SU-DHL-6 (cell line): Measurements from ENCODE around the gene HCRTR1.
"Not testable (repeated sequence)": the region's sequence is repeated elsewhere in the genome, so short reads cannot be mapped to it uniquely, and the experiment has no call there.

Source experiments
- H2AFZ ChIP-seq: fragments of 200-600 bp; sonication (generic); 2 replicates; pipeline ENCODE4 v1.6.1; 2014; ENCODE audit warnings: low read depth, mild to moderate bottlenecking, moderate library complexity, mixed read lengths, antibody characterized with exemption, low read length; ENCODE audit not compliant: severe bottlenecking
- H3F3A ChIP-seq: fragments of 200-600 bp; shearing (Covaris generic); 2 replicates; pipeline ENCODE4 v1.6.0; 2016; ENCODE audit warnings: antibody characterized with exemption, mild to moderate bottlenecking; ENCODE audit not compliant: insufficient read depth
- H3K27ac ChIP-seq: fragments of 200-600 bp; sonication (generic); 2 replicates; pipeline ENCODE4 v1.5.1; 2016; ENCODE audit warnings: low read depth, mild to moderate bottlenecking, low read length, moderate library complexity, mixed read lengths
- H3K27me3 ChIP-seq: fragments of 200-600 bp; sonication (generic), shearing (Covaris generic); 2 replicates; pipeline ENCODE4 v1.6.0; 2014; ENCODE audit warnings: mild to moderate bottlenecking, low read length
- H3K36me3 ChIP-seq: fragments of 200-600 bp; sonication (generic); 2 replicates; pipeline ENCODE4 v1.6.1; 2014; ENCODE audit warnings: mild to moderate bottlenecking, low read length, mixed read lengths
- H3K4me2 ChIP-seq: fragments of 300-600, 200-600 bp; shearing (Covaris generic), sonication (generic); 2 replicates; pipeline ENCODE4 v1.6.0; 2014; ENCODE audit warnings: low read length, low read depth, mild to moderate bottlenecking; ENCODE audit not compliant: poor library complexity, severe bottlenecking
- H3K4me3 ChIP-seq: fragments of 200-600 bp; sonication (generic); 2 replicates; pipeline ENCODE4 v1.5.1; 2014; ENCODE audit warnings: antibody characterized with exemption, low read length, mild to moderate bottlenecking, mixed read lengths; ENCODE audit not compliant: insufficient read depth, poor library complexity, severe bottlenecking
- H3K79me2 ChIP-seq: fragments of 200-600 bp; sonication (generic); 2 replicates; pipeline ENCODE4 v1.6.1; 2014; ENCODE audit warnings: mild to moderate bottlenecking, low read length, moderate library complexity; ENCODE audit not compliant: insufficient read depth
- H3K9ac ChIP-seq: fragments of 200-600 bp; sonication (generic); 2 replicates; pipeline ENCODE4 v1.7.0; 2014; ENCODE audit warnings: mild to moderate bottlenecking, low read length
- H3K9me2 ChIP-seq: fragments of 200-600 bp; sonication (generic); replicated peaks from 2 replicates; pipeline ENCODE4 v1.6.1; 2014; ENCODE audit warnings: low read length; ENCODE audit not compliant: insufficient read depth
- H3K9me3 ChIP-seq: fragments of 200-600 bp; sonication (generic); 2 replicates; pipeline ENCODE4 v1.6.1; 2014; ENCODE audit warnings: low read length, mixed read lengths; ENCODE audit not compliant: insufficient read depth
- H4K20me1 ChIP-seq: fragments of 200-600 bp; sonication (generic); 2 replicates; pipeline ENCODE4 v1.6.1; 2014; ENCODE audit warnings: low read depth, mild to moderate bottlenecking, antibody characterized with exemption, low read length, moderate library complexity, mixed read lengths
- EZH2phosphoT487 ChIP-seq: fragments of 200-600 bp; sonication (generic), shearing (Covaris generic); conservative IDR thresholded peaks from 2 replicates; pipeline ENCODE4 v1.6.1; 2018; ENCODE audit warnings: mild to moderate bottlenecking, antibody characterized with exemption, low read length, moderate library complexity, mixed read lengths
- TF ChIP-seq, protein P1 (sequence below): fragments of 200-600 bp; sonication (generic); IDR thresholded peaks from one replicate; pipeline ENCODE4 v1.5.1; 2017; ENCODE audit warnings: antibody characterized with exemption, mild to moderate bottlenecking, low read length, moderate library complexity; ENCODE audit not compliant: insufficient read depth, poor library complexity, severe bottlenecking

The HCRTR1 gene

DNA sequence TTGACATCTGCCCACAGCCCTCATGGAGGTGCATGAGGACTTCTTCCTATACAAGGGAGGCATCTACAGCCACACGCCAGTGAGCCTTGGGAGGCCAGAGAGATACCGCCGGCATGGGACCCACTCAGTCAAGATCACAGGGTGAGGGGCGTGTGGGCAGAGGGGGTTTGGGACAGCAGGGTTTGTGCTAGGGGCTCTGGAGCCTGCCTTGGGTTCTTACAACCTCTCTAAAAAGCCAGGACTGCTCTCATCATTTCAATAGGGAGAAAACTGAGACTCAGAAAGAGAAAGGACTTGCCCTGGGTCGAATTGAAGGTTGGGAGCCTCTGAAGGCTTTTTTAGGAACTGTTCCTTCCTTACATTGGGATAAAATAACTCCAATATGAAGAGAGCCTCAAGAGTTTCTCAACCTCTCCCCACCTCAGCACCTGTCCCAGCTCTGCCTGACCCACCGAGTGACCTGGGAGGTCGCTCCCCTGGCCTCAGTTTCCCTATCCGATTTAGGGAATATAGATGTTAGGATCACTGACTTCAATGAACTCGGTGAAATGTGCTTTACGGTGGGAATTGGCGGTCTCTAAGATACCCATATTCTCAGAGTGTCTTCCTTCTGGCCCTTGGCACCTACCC is 31.6 kb upstream of the HCRTR1 start:
- TF ChIP-seq, protein P1, sequence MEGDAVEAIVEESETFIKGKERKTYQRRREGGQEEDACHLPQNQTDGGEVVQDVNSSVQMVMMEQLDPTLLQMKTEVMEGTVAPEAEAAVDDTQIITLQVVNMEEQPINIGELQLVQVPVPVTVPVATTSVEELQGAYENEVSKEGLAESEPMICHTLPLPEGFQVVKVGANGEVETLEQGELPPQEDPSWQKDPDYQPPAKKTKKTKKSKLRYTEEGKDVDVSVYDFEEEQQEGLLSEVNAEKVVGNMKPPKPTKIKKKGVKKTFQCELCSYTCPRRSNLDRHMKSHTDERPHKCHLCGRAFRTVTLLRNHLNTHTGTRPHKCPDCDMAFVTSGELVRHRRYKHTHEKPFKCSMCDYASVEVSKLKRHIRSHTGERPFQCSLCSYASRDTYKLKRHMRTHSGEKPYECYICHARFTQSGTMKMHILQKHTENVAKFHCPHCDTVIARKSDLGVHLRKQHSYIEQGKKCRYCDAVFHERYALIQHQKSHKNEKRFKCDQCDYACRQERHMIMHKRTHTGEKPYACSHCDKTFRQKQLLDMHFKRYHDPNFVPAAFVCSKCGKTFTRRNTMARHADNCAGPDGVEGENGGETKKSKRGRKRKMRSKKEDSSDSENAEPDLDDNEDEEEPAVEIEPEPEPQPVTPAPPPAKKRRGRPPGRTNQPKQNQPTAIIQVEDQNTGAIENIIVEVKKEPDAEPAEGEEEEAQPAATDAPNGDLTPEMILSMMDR: no peak
- TF ChIP-seq EZH2phosphoT487: no peak
- H3F3A ChIP-seq: no peaks in the 10 kb centered on the region
- H3K9ac ChIP-seq: no peak overlapping the region
- H3K27me3 ChIP-seq: no peaks in the 10 kb centered on the region
- H3K27ac ChIP-seq: no peak overlapping the region
- H3K9me2 ChIP-seq: no peaks in the 10 kb centered on the region
- no peak overlapping the region for H3K4me2 ChIP-seq
- no peak overlapping the region for H3K4me3 ChIP-seq
- H4K20me1 ChIP-seq: no peaks in the 10 kb centered on the region
- H3K36me3 ChIP-seq: no peaks in the 10 kb centered on the region
- H3K79me2 ChIP-seq: no peaks in the 10 kb centered on the region
- H3K9me3 ChIP-seq: no peaks in the 10 kb centered on the region
- H2AFZ ChIP-seq: no peak overlapping the region

DNA sequence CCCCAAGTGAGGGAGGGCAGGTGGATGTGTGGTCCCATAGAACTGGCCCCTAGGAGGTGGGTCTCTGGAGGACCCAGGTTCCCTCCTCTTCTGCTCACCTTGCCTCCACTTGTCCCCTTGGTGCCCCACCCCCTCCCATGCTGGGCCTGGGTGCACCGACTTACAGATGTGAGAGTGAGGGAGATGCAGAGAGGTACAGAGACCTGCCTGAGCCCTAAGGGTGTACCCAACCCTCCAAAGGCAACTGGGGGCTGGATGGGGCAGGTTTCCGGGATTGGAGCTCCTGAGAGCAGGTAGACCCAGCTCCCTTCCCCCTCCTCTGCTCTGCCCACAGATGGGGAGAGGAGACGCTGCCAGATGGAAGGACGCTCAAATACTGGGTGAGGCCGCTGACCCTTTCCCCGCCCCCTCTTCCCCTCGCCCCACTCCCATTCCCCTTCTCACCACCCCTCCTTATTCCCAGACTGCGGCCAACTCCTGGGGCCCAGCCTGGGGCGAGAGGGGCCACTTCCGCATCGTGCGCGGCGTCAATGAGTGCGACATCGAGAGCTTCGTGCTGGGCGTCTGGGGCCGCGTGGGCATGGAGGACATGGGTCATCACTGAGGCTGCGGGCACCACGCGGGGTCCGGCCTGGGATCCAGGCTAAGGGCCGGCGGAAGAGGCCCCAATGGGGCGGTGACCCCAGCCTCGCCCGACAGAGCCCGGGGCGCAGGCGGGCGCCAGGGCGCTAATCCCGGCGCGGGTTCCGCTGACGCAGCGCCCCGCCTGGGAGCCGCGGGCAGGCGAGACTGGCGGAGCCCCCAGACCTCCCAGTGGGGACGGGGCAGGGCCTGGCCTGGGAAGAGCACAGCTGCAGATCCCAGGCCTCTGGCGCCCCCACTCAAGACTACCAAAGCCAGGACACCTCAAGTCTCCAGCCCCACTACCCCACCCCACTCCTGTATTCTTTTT is 30.8 kb upstream of the HCRTR1 start:
- Histone ChIP-seq H3K79me2 (no peaks in the 10 kb centered on the region), H3K27ac (no peak overlapping the region), H3K9ac (no peak overlapping the region), H2AFZ (no peak overlapping the region), H3K4me2 (no peak overlapping the region), H3K36me3 (no peaks in the 10 kb centered on the region), H3K4me3 (no peak overlapping the region), H3K27me3 (no peaks in the 10 kb centered on the region), H3F3A (no peaks in the 10 kb centered on the region), H4K20me1 (no peaks in the 10 kb centered on the region), H3K9me2 (no peaks in the 10 kb centered on the region), H3K9me3 (no peaks in the 10 kb centered on the region)
- no peak for TF ChIP-seq EZH2phosphoT487
- TF ChIP-seq, protein P1: no peak

DNA sequence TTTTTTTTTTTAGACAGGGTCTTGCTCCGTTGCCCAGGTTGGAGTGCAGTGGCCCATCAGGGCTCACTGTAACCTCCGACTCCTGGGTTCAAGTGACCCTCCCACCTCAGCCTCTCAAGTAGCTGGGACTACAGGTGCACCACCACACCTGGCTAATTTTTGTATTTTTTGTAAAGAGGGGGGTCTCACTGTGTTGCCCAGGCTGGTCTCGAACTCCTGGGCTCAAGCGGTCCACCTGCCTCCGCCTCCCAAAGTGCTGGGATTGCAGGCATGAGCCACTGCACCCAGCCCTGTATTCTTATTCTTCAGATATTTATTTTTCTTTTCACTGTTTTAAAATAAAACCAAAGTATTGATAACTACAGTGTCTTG is 30.2 kb upstream of the HCRTR1 start:
- H3K9ac ChIP-seq, H3K36me3 ChIP-seq, H3K9me3 ChIP-seq, H4K20me1 ChIP-seq, H3F3A ChIP-seq, H3K27ac ChIP-seq, H3K4me2 ChIP-seq, H3K27me3 ChIP-seq, H3K9me2 ChIP-seq, H3K4me3 ChIP-seq, H3K79me2 ChIP-seq, H2AFZ ChIP-seq: not testable (repeated sequence)
